Measurements from ENCODE around the gene MRPL21. TPM values are rescaled to one million over a fixed set of nuclear protein-coding genes. Genes with fewer than 3 reads are reported as not detected.

The MRPL21 gene
- total and polyA plus RNA-seq, 2 of the 13 experiments (the other 11 are each of a cell fraction or from before 2014, with no cell fraction given): 61.5 to 100 TPM

DNA sequence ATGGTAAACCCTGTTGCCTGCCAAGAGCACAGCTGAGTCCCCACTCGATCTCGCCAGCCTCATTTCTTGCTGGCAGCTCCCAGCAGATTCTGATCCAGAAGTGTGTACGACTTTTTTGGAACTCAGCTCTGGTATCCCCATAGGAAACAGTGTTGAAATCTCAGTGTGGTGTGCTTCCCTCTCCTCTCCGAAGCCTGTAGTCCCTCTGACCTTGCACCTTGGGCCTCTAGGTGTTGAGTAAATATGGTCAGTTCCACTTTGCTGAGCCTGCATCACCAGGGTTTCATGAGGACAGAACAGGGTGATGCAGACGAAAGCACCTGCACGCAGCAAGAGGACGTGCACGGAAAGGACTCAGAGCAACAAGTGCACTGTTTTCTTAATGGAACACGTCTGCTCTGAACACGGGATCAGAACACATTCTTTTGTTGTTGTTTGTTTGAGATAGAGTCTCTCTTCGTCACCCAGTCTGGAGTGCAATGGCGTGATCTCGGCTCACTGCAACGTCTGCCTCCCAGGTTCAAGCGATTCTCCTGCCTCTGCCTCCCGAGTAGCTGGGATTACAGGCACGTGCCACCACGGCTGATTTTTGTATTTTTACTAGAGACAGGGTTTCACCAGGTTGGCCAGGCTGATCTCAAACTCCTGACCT lies 58.2 kb downstream of the MRPL21 start (continued):
- TF ChIP-seq, protein P1, sequence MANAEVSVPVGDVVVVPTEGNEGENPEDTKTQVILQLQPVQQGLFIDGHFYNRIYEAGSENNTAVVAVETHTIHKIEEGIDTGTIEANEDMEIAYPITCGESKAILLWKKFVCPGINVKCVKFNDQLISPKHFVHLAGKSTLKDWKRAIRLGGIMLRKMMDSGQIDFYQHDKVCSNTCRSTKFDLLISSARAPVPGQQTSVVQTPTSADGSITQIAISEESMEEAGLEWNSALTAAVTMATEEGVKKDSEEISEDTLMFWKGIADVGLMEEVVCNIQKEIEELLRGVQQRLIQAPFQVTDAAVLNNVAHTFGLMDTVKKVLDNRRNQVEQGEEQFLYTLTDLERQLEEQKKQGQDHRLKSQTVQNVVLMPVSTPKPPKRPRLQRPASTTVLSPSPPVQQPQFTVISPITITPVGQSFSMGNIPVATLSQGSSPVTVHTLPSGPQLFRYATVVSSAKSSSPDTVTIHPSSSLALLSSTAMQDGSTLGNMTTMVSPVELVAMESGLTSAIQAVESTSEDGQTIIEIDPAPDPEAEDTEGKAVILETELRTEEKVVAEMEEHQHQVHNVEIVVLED (CRISPR knock-in tag; IDR thresholded peaks at IDR 0.05; ENCODE audit: borderline replicate concordance): peak; percentile 74; the same call in 1 of the 2 replicates
- peak; percentile 52 for TF ChIP-seq MED8 (CRISPR knock-in tag; IDR thresholded peaks at IDR 0.05; ENCODE audit: insufficient replicate concordance)
- TF ChIP-seq, protein P2, sequence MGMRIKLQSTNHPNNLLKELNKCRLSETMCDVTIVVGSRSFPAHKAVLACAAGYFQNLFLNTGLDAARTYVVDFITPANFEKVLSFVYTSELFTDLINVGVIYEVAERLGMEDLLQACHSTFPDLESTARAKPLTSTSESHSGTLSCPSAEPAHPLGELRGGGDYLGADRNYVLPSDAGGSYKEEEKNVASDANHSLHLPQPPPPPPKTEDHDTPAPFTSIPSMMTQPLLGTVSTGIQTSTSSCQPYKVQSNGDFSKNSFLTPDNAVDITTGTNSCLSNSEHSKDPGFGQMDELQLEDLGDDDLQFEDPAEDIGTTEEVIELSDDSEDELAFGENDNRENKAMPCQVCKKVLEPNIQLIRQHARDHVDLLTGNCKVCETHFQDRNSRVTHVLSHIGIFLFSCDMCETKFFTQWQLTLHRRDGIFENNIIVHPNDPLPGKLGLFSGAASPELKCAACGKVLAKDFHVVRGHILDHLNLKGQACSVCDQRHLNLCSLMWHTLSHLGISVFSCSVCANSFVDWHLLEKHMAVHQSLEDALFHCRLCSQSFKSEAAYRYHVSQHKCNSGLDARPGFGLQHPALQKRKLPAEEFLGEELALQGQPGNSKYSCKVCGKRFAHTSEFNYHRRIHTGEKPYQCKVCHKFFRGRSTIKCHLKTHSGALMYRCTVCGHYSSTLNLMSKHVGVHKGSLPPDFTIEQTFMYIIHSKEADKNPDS (CRISPR knock-in tag; IDR thresholded peaks at IDR 0.05): no peak
- TF ChIP-seq KDM6A (CRISPR knock-in tag; IDR thresholded peaks at IDR 0.05; ENCODE audit: low read depth): peak; percentile 97
- TF ChIP-seq, protein P3, sequence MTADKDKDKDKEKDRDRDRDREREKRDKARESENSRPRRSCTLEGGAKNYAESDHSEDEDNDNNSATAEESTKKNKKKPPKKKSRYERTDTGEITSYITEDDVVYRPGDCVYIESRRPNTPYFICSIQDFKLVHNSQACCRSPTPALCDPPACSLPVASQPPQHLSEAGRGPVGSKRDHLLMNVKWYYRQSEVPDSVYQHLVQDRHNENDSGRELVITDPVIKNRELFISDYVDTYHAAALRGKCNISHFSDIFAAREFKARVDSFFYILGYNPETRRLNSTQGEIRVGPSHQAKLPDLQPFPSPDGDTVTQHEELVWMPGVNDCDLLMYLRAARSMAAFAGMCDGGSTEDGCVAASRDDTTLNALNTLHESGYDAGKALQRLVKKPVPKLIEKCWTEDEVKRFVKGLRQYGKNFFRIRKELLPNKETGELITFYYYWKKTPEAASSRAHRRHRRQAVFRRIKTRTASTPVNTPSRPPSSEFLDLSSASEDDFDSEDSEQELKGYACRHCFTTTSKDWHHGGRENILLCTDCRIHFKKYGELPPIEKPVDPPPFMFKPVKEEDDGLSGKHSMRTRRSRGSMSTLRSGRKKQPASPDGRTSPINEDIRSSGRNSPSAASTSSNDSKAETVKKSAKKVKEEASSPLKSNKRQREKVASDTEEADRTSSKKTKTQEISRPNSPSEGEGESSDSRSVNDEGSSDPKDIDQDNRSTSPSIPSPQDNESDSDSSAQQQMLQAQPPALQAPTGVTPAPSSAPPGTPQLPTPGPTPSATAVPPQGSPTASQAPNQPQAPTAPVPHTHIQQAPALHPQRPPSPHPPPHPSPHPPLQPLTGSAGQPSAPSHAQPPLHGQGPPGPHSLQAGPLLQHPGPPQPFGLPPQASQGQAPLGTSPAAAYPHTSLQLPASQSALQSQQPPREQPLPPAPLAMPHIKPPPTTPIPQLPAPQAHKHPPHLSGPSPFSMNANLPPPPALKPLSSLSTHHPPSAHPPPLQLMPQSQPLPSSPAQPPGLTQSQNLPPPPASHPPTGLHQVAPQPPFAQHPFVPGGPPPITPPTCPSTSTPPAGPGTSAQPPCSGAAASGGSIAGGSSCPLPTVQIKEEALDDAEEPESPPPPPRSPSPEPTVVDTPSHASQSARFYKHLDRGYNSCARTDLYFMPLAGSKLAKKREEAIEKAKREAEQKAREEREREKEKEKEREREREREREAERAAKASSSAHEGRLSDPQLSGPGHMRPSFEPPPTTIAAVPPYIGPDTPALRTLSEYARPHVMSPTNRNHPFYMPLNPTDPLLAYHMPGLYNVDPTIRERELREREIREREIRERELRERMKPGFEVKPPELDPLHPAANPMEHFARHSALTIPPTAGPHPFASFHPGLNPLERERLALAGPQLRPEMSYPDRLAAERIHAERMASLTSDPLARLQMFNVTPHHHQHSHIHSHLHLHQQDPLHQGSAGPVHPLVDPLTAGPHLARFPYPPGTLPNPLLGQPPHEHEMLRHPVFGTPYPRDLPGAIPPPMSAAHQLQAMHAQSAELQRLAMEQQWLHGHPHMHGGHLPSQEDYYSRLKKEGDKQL (CRISPR knock-in tag; IDR thresholded peaks at IDR 0.05; ENCODE audit: low read depth): peak; percentile 88; the same call in 1 of the 2 replicates
- peak; percentile 83; the same call in 1 of the 2 replicates for TF ChIP-seq YEATS2 (CRISPR knock-in tag; IDR thresholded peaks at IDR 0.05; ENCODE audit: borderline replicate concordance)
- TF ChIP-seq REPIN1 (CRISPR knock-in tag; IDR thresholded peaks at IDR 0.05; ENCODE audit: borderline replicate concordance, low read depth): peak; percentile 93; the same call in 1 of the 2 replicates
- TF ChIP-seq ZNF782 (CRISPR knock-in tag; IDR thresholded peaks at IDR 0.05; ENCODE audit: borderline replicate concordance): no peak
- TF ChIP-seq NFRKB (IDR thresholded peaks at IDR 0.05): no peak
- TF ChIP-seq ZSCAN30 (CRISPR knock-in tag; IDR thresholded peaks at IDR 0.05): no peak
- no peak for TF ChIP-seq HOXA7 (CRISPR knock-in tag; IDR thresholded peaks at IDR 0.05)
- TF ChIP-seq TCF7 (IDR thresholded peaks at IDR 0.05; ENCODE audit: low read depth): peak; percentile 67
- TF ChIP-seq ZNF839 (CRISPR knock-in tag; IDR thresholded peaks at IDR 0.05; ENCODE audit: borderline replicate concordance): no peak
- no peak for TF ChIP-seq SRSF9 (IDR thresholded peaks at IDR 0.05; ENCODE audit: borderline replicate concordance, insufficient read depth, low read depth, low read length, poor library complexity, severe bottlenecking)
- TF ChIP-seq, protein P4, sequence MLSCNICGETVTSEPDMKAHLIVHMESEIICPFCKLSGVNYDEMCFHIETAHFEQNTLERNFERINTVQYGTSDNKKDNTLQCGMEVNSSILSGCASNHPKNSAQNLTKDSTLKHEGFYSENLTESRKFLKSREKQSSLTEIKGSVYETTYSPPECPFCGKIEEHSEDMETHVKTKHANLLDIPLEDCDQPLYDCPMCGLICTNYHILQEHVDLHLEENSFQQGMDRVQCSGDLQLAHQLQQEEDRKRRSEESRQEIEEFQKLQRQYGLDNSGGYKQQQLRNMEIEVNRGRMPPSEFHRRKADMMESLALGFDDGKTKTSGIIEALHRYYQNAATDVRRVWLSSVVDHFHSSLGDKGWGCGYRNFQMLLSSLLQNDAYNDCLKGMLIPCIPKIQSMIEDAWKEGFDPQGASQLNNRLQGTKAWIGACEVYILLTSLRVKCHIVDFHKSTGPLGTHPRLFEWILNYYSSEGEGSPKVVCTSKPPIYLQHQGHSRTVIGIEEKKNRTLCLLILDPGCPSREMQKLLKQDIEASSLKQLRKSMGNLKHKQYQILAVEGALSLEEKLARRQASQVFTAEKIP (CRISPR knock-in tag; IDR thresholded peaks at IDR 0.05; ENCODE audit: borderline replicate concordance): no peak
- peak; percentile 68; the same call in 1 of the 2 replicates for TF ChIP-seq HIVEP1 (CRISPR knock-in tag; IDR thresholded peaks at IDR 0.05)
- TF ChIP-seq TOE1 (CRISPR knock-in tag; IDR thresholded peaks at IDR 0.05): no peak
- no peak for TF ChIP-seq CENPX (CRISPR knock-in tag; IDR thresholded peaks at IDR 0.05)
- no peak for TF ChIP-seq ZNF768 (CRISPR knock-in tag; IDR thresholded peaks at IDR 0.05)

Measured in HepG2 (cell line).